GM12872 (cell line): ENCODE results near the gene STK11.
A peak's percentile ranks its signal among the peaks of the same experiment; 100 is the strongest.

ENCODE experiments used
- CTCF ChIP-seq: IDR thresholded peaks from 3 replicates; pipeline ENCODE4 v1.5.1; 2011; ENCODE audit warnings: low read depth, mild to moderate bottlenecking, low read length, moderate library complexity; ENCODE audit not compliant: insufficient read depth

Gene STK11

GRCh38 chr19:1227304-1228054, 21.9 kb downstream of the STK11 start:
- TF ChIP-seq CTCF: no peak

GRCh38 chr19:1228161-1228957, 22.8 kb downstream of the STK11 start:
- TF ChIP-seq CTCF: no peak

GRCh38 chr19:1229056-1229923, 23.7 kb downstream of the STK11 start:
- no peak for TF ChIP-seq CTCF

GRCh38 chr19:1229924-1230782, 24.6 kb downstream of the STK11 start:
- no peak for TF ChIP-seq CTCF

- peak; percentile 15; the same call in 1 of the 3 replicates for TF ChIP-seq CTCF
Observed at GRCh38 chr19:1230783-1231489, 25.4 kb downstream of the STK11 start.

- no peak for TF ChIP-seq CTCF
Observed at GRCh38 chr19:1231729-1232637, 26.4 kb downstream of the STK11 start.
